Trophoblast cell (in vitro differentiated cells and primary cell): ENCODE data around the gene SPRED3.
"Not testable (repeated sequence)": the region's sequence is repeated elsewhere in the genome, so short reads cannot be mapped to it uniquely, and the experiment has no call there.

Experiments
- DNase-seq, 2 donors: peaks; one replicate each; pipeline ENCODE4 v3.0.0-alpha.2; 2016
- H2AFZ ChIP-seq: 2 replicates; pipeline ENCODE4 v1.6.1; 2013; ENCODE audit warnings: low read length, moderate library complexity, mild to moderate bottlenecking; ENCODE audit not compliant: insufficient read depth, poor library complexity
- H2AK5ac ChIP-seq: 2 replicates; pipeline ENCODE4 v1.6.1; 2013; ENCODE audit warnings: mild to moderate bottlenecking, low read length
- H2BK120ac ChIP-seq: 2 replicates; pipeline ENCODE4 v1.6.1; 2013; ENCODE audit warnings: low read length, mild to moderate bottlenecking, moderate library complexity; ENCODE audit not compliant: insufficient read depth, poor library complexity
- H2BK12ac ChIP-seq: 2 replicates; pipeline ENCODE4 v1.6.1; 2013; ENCODE audit warnings: mild to moderate bottlenecking, low read length, moderate library complexity
- H2BK5ac ChIP-seq: 2 replicates; pipeline ENCODE4 v1.6.1; 2013; ENCODE audit warnings: low read length, low read depth, moderate library complexity, mild to moderate bottlenecking; ENCODE audit not compliant: poor library complexity
- H3K14ac ChIP-seq: 2 replicates; pipeline ENCODE4 v1.6.1; 2013; ENCODE audit warnings: mild to moderate bottlenecking, low read length
- H3K18ac ChIP-seq: 2 replicates; pipeline ENCODE4 v1.6.1; 2013; ENCODE audit warnings: mild to moderate bottlenecking, low read length
- H3K23ac ChIP-seq: 2 replicates; pipeline ENCODE4 v1.6.1; 2013; ENCODE audit warnings: low read length
- H3K27ac ChIP-seq: 2 replicates; pipeline ENCODE4 v1.5.1; 2013; ENCODE audit warnings: low read depth, mild to moderate bottlenecking, inconsistent platforms, low read length, moderate library complexity
- H3K27me3 ChIP-seq: 2 replicates; pipeline ENCODE4 v1.6.1; 2013; ENCODE audit warnings: inconsistent platforms, mild to moderate bottlenecking, low read length, moderate library complexity; ENCODE audit not compliant: insufficient read depth
- H3K36me3 ChIP-seq, 2 experiments: 1 replicate in 1 of 2; 2 replicates in 1 of 2; pipeline ENCODE4 v1.6.1; 2013; ENCODE audit warnings: low read length in 2 of 2, mild to moderate bottlenecking in 2 of 2, moderate library complexity in 1 of 2; ENCODE audit not compliant: insufficient read depth in 2 of 2, control insufficient read depth in 1 of 2
- H3K4ac ChIP-seq: 2 replicates; pipeline ENCODE4 v1.6.1; 2013; ENCODE audit warnings: low read depth, mild to moderate bottlenecking, low read length, moderate library complexity
- H3K4me1 ChIP-seq, 2 experiments: 1 replicate in 1 of 2; 2 replicates in 1 of 2; pipeline ENCODE4 v1.6.1; 2013; ENCODE audit warnings: low read length in 2 of 2, mild to moderate bottlenecking in 2 of 2, moderate library complexity in 1 of 2; ENCODE audit not compliant: insufficient read depth in 2 of 2, control insufficient read depth in 1 of 2
- H3K4me2 ChIP-seq: 2 replicates; pipeline ENCODE4 v1.6.1; 2013; ENCODE audit warnings: inconsistent platforms, mild to moderate bottlenecking, low read length, moderate library complexity
- H3K4me3 ChIP-seq: 2 replicates; pipeline ENCODE4 v1.5.1; 2013; ENCODE audit warnings: mild to moderate bottlenecking, low read depth, low read length, inconsistent platforms
- H3K79me1 ChIP-seq: one replicate; pipeline ENCODE4 v1.6.1; 2013; ENCODE audit warnings: low read length
- H3K79me2 ChIP-seq: 2 replicates; pipeline ENCODE4 v1.6.1; 2013; ENCODE audit warnings: low read length, mild to moderate bottlenecking; ENCODE audit not compliant: control insufficient read depth, insufficient read depth, poor library complexity
- H3K9ac ChIP-seq: 2 replicates; pipeline ENCODE4 v1.6.1; 2013; ENCODE audit warnings: mild to moderate bottlenecking, low read length
- H3K9me3 ChIP-seq: 2 replicates; pipeline ENCODE4 v1.6.1; 2013; ENCODE audit warnings: low read depth, mild to moderate bottlenecking, control low read depth, inconsistent platforms, low read length; ENCODE audit not compliant: insufficient read depth
- H4K12ac ChIP-seq: 2 replicates; pipeline ENCODE4 v1.6.1; 2013; ENCODE audit warnings: low read depth, mild to moderate bottlenecking, low read length, moderate library complexity
- H4K8ac ChIP-seq: 2 replicates; pipeline ENCODE4 v1.6.1; 2013; ENCODE audit warnings: low read depth, mild to moderate bottlenecking, low read length, moderate library complexity
- H4K91ac ChIP-seq: one replicate; pipeline ENCODE4 v1.6.1; 2013; ENCODE audit warnings: low read depth, mild to moderate bottlenecking, low read length, moderate library complexity
- WGBS: extraction: QIAGEN DNeasy Blood & Tissue Kit; methylation state at CpG from one replicate; pipeline ENCODE4 v1.1.7; 2013; ENCODE audit warnings: missing lambda C conversion rate; ENCODE audit not compliant: insufficient read length, insufficient coverage; ENCODE audit errors: extremely low coverage; 5-methylcytosine and 5-hydroxymethylcytosine counted together

SPRED3 gene

DNA sequence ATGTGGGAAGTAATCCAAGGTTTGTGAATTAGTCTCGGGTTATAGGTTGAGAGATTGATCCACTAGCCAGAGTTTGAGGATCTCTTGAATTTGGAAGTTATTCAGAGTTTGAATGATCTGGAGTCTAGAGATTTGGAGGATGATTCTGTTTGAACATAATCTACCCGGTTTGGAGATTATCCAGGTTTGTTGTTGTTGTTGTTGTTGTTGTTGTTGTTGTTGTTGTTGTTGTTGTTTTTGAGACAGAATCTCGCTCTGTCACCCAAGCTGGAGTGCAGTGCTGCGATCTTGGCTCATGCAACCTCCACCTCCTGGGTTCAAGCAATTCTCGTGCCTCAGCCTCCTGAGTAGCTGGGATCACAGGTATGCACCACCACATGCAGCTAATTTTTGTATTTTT, 23.4 kb downstream of the SPRED3 start:
- not testable (repeated sequence) for H3K4me3 ChIP-seq, H2BK12ac ChIP-seq, H3K9me3 ChIP-seq, H2AK5ac ChIP-seq, H2AFZ ChIP-seq, H3K9ac ChIP-seq, H3K23ac ChIP-seq, H4K12ac ChIP-seq, H3K79me1 ChIP-seq, H3K4me1 ChIP-seq, H4K91ac ChIP-seq, H3K14ac ChIP-seq, H3K4ac ChIP-seq, H3K36me3 ChIP-seq, H3K4me2 ChIP-seq, DNase-seq, H3K27ac ChIP-seq, H2BK5ac ChIP-seq, H4K8ac ChIP-seq, H3K18ac ChIP-seq, H3K27me3 ChIP-seq, H2BK120ac ChIP-seq, H3K79me2 ChIP-seq
- WGBS, result no CpG with 5 or more reads among the region's 5 CpGs

DNA sequence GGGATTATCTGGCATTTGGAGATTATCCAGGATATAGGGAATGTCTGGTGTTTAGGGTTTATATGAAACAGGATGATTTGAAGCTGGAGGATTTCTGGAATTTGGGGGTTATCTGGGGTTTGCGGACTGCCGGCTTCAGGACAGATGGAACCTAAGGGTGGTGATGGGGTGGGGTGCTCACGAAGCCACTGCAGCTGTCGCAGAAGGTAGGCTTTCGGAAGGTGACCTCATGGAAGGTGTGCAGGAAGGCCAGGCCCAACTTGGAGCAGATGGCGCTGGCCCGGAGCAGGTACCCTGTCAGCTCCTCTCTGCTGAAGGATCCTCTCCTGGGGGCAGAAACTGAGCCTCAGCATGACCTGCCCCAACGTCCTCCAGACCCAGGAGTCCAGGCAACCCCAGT, 24.0 kb downstream of the SPRED3 start:
- H4K12ac ChIP-seq, result no peak overlapping the region
- no peak overlapping the region for H2BK120ac ChIP-seq
- no peak for DNase-seq
- H2AK5ac ChIP-seq, result no peak overlapping the region
- H3K27ac ChIP-seq, result no peak overlapping the region
- no peak overlapping the region for H3K4ac ChIP-seq
- H3K14ac ChIP-seq, result no peak overlapping the region
- no peak overlapping the region for H2BK12ac ChIP-seq
- no peak overlapping the region for H3K23ac ChIP-seq
- H4K8ac ChIP-seq, result no peak overlapping the region
- no peak overlapping the region for H4K91ac ChIP-seq
- no peaks in the 10 kb centered on the region for H3K79me1 ChIP-seq
- H3K4me3 ChIP-seq, result no peak overlapping the region
- no peaks in the 10 kb centered on the region for H3K36me3 ChIP-seq
- WGBS, result no CpG with 5 or more reads among the region's 8 CpGs
- peaks cover 0 to 3% of the 10 kb centered on the region in 2 experiments for H3K4me1 ChIP-seq
- no peak overlapping the region for H2BK5ac ChIP-seq
- no peaks in the 10 kb centered on the region for H3K79me2 ChIP-seq
- no peak overlapping the region for H3K4me2 ChIP-seq
- H2AFZ ChIP-seq, result no peak overlapping the region
- H3K9ac ChIP-seq, result no peak overlapping the region
- peaks cover 2% of the 10 kb centered on the region for H3K9me3 ChIP-seq
- H3K18ac ChIP-seq, result no peak overlapping the region
- H3K27me3 ChIP-seq, result no peaks in the 10 kb centered on the region

DNA sequence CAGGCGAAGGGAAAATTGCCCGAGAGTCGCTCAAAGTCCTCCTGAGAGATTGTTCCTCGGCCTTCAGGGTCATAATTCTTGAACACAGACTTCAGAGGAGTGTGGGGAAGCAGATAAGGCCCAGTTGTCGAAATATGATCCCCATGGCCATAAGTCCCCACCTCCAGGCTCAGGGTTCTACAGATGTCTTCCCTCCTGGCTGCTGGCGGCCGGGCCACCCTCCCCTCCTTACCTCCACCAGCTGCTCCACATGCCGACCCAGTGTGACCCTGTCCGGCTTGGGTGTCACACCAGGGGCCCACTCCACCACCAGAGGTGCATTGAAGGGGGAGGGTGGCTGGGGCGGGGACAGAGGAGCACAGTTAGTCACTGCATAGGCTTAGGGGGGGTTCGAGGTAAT, 24.5 kb downstream of the SPRED3 start:
- no peak overlapping the region for H3K14ac ChIP-seq
- no peak overlapping the region for H2AFZ ChIP-seq
- H2BK12ac ChIP-seq, result no peak overlapping the region
- no peak overlapping the region for H3K4me2 ChIP-seq
- H3K27ac ChIP-seq, result no peak overlapping the region
- no peak overlapping the region for H4K91ac ChIP-seq
- no peak overlapping the region for H3K9ac ChIP-seq
- no peaks in the 10 kb centered on the region for H3K36me3 ChIP-seq
- no peak overlapping the region for H2BK5ac ChIP-seq
- H3K23ac ChIP-seq, result no peak overlapping the region
- H2BK120ac ChIP-seq, result no peak overlapping the region
- peaks cover 2% of the 10 kb centered on the region for H3K9me3 ChIP-seq
- H3K79me2 ChIP-seq, result no peaks in the 10 kb centered on the region
- no peak overlapping the region for H4K8ac ChIP-seq
- no peak for DNase-seq
- no peaks in the 10 kb centered on the region for H3K27me3 ChIP-seq
- no peak overlapping the region for H2AK5ac ChIP-seq
- H3K79me1 ChIP-seq, result no peaks in the 10 kb centered on the region
- H3K4me3 ChIP-seq, result no peak overlapping the region
- H4K12ac ChIP-seq, result no peak overlapping the region
- WGBS, result no CpG with 5 or more reads among the region's 11 CpGs
- no peak overlapping the region for H3K18ac ChIP-seq
- no peak overlapping the region for H3K4ac ChIP-seq
- H3K4me1 ChIP-seq, result peaks cover 0 to 7% of the 10 kb centered on the region in 2 experiments

DNA sequence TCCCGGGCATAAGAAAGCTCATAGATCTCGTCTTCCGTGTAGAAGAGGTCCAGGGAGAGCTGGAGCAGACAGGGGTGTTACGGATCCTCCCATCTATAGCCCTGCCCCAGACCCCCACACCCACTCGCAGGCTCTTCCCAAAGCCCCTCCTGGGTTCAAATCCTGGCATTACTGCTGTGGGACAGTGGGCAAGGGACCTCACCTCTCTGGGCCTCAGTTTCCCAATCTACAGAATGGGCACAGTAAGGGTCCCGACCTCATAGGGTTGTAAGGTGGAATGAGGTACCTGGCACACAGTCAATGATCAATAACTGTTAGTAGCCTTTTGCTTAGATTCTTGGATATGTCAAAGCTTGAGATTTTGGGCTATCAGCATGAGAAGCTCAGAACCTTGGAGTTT, 24.9 kb downstream of the SPRED3 start:
- no peak overlapping the region for H4K8ac ChIP-seq
- H2AK5ac ChIP-seq, result no peak overlapping the region
- H3K14ac ChIP-seq, result no peak overlapping the region
- DNase-seq, result no peak
- no peak overlapping the region for H2BK5ac ChIP-seq
- no peak overlapping the region for H2BK12ac ChIP-seq
- WGBS, result no CpG with 5 or more reads among the region's 6 CpGs
- H3K4me1 ChIP-seq, result peaks cover 0 to 11% of the 10 kb centered on the region in 2 experiments
- H3K23ac ChIP-seq, result no peak overlapping the region
- H3K18ac ChIP-seq, result no peak overlapping the region
- no peak overlapping the region for H3K4ac ChIP-seq
- H3K4me3 ChIP-seq, result no peak overlapping the region
- no peaks in the 10 kb centered on the region for H3K27me3 ChIP-seq
- no peak overlapping the region for H4K12ac ChIP-seq
- no peaks in the 10 kb centered on the region for H3K36me3 ChIP-seq
- H3K79me2 ChIP-seq, result no peaks in the 10 kb centered on the region
- H3K79me1 ChIP-seq, result no peaks in the 10 kb centered on the region
- H3K4me2 ChIP-seq, result no peak overlapping the region
- H3K9ac ChIP-seq, result no peak overlapping the region
- H3K9me3 ChIP-seq, result peaks cover 5% of the 10 kb centered on the region
- no peak overlapping the region for H2AFZ ChIP-seq
- no peak overlapping the region for H3K27ac ChIP-seq
- no peak overlapping the region for H2BK120ac ChIP-seq
- no peak overlapping the region for H4K91ac ChIP-seq
